Heart left ventricle (tissue), 16 donors: Measurements from ENCODE around the gene DUSP11. TPM values are rescaled to one million over a fixed set of nuclear protein-coding genes. Genes with fewer than 3 reads are reported as not detected.
"Not testable (repeated sequence)": the region's sequence is repeated elsewhere in the genome, so short reads cannot be mapped to it uniquely, and the experiment has no call there.

Experiments
- ATAC-seq, 4 donors: fragments of 200-7000 bp; cut with Tn5 transposase; one replicate each; pipeline ENCODE4 v1.9.1; 2020 to 2022; ENCODE audit warnings: moderate library complexity in 4 of 4, mild to moderate bottlenecking in 3 of 4, moderate number of reproducible peaks in 1 of 4
- DNase-seq, 5 donors: peaks; one replicate each; pipeline ENCODE4 v3.0.0-alpha.2; 2020
- H3K27ac ChIP-seq, 12 donors: fragments of 200-600 bp; sonication (generic) in 4 of 12; one replicate each; pipeline versions ENCODE4 v1.5.0 to v1.8.0; 2016 to 2022; ENCODE audit warnings: mild to moderate bottlenecking in 2 of 12
- H3K27me3 ChIP-seq, 9 donors: fragments of 200-600 bp; sonication (generic) in 2 of 9; one replicate each; pipeline versions ENCODE4 v1.5.1 to v1.8.0; 2016 to 2022; ENCODE audit warnings: mild to moderate bottlenecking in 3 of 9
- H3K36me3 ChIP-seq, 9 donors: fragments of 200-600 bp; sonication (generic) in 2 of 9; one replicate each; pipeline versions ENCODE4 v1.5.0 to v1.8.0; 2018 to 2022; ENCODE audit warnings: mild to moderate bottlenecking in 2 of 9
- H3K4me1 ChIP-seq, 12 donors: fragments of 200-600 bp; sonication (generic) in 4 of 12; one replicate each; pipeline versions ENCODE4 v1.5.0 to v1.8.0; 2016 to 2022; ENCODE audit warnings: mild to moderate bottlenecking in 3 of 12
- H3K4me3 ChIP-seq, 12 donors: fragments of 200-600 bp; sonication (generic) in 4 of 12; one replicate each; pipeline versions ENCODE4 v1.5.0 to v1.8.0; 2017 to 2022; ENCODE audit warnings: mild to moderate bottlenecking in 9 of 12, moderate library complexity in 4 of 12
- H3K9me3 ChIP-seq, 12 donors: fragments of 200-600 bp; sonication (generic) in 4 of 12; one replicate each; pipeline versions ENCODE4 v1.5.0 to v1.8.0; 2016 to 2022; ENCODE audit warnings: mild to moderate bottlenecking in 1 of 12
- CTCF ChIP-seq, 12 donors: fragments of 200-600 bp; sonication (generic) in 4 of 12; IDR thresholded peaks; one replicate each; pipeline versions ENCODE4 v1.5.0 to v1.8.0; 2018 to 2022; ENCODE audit warnings: antibody characterized with exemption in 12 of 12, mild to moderate bottlenecking in 5 of 12
- POLR2A ChIP-seq, 2 donors: fragments of 450-650 bp; IDR thresholded peaks; one replicate each; pipeline ENCODE4 v1.6.1; 2017; ENCODE audit warnings: antibody characterized with exemption in 2 of 2, mild to moderate bottlenecking in 2 of 2, moderate library complexity in 2 of 2
- WGBS, 4 donors: extraction: QIAGEN DNeasy Blood & Tissue Kit in 2 of 4; methylation state at CpG; one replicate each; pipeline versions ENCODE4 v1.1.5 to v1.1.7; 2013 to 2018; 5-methylcytosine and 5-hydroxymethylcytosine counted together
- intact Hi-C, 10 donors: fragments of 100-400 bp; cut with DNase I; formaldehyde crosslinking; loops; one replicate each; pipeline versions ENCODE4 v1.11.1 to v1.14.2; 2022
- polyA plus RNA-seq, 2 donors: library from polyadenylated mRNA; stranded (reverse); fragments of 200-250 nt; gene quantifications; one replicate each; pipeline ENCODE4 v1.2.3, GENCODE V29; 2013
- total RNA-seq, 9 donors: library from RNA; depleted of rRNA in 2 of 9; stranded (reverse); fragments of >200 nt in 2 of 9; fragmentation: NEBNext Ultra II Directional in 3 of 9; extraction: Animal tissue kit (Norgen Biotek cat#: 25700) in 3 of 9; gene quantifications; one replicate each; pipeline versions ENCODE4 v1.1.0 to v1.2.4, GENCODE V29; 2016 to 2023
- donor health status: ischemic (EF 13 %, LVEDD 7.1; RV severe dilation, severe dysfunction).
- donor health status: healthy with polysubstance abuse.
- donor health status: DM: no; HTN: yes; CAD: no.
- donor health status: DM: no; HTN: no; CAD: no.
- donor health status: ischemic (EF 25% LVEDD 6.9; RV normal size, moderate dysfunction).
- donor health status: ischemic (EF 25% LVEDD 5.7; RV mildly dilated, moderate dysfunction).
- donor health status: healthy.
- donor health status: DM: yes; HTN: yes; CAD: no.
- donor health status: ischemic (EF 35%, LVEDD 5.7; RV mildly dilated, moderate dysfunction).
- donor health status: nonischemic (EF 11% LVEDD 7.7; RV severe dilation, severe dysfunction).
- donor health status: DM: yes; HTN: yes; CAD: no.
- donor health status: PGD.
- donor health status: ischemic (EF 29% LVEDD 5.4; RV normal size, mild dysfunction).
- donor health status: nonischemic (EF 23%, LVEDD 6.1; RV moderate dilation, normal function).

DUSP11 gene
- total and polyA plus RNA-seq, 11 donors: 6.7 to 13.8 (median 10.8) TPM

DNA sequence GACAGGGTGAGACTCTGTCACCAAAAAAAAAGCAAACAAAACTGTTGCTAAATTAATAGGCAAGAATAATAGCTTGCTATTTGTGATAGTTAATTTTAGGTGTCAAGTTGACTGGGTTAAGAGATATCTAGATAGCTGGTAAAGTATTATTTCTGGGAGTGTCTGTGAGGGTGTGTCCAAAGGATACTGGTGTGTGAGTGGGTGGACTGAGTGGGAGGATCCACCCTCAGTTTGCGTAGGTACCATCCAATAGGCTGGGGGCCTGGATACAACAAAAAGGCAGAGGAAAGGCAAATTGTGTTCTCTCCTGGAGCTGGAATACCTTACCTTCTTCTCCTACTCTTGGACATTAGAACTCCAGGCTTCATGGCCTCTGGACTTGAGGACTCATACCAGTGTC, 15.0 kb downstream of the DUSP11 start:
- TF ChIP-seq CTCF (IDR thresholded peaks at IDR 0.05) (no peak), POLR2A (IDR thresholded peaks at IDR 0.05) (no peak)
- DNase-seq (no peak), ATAC-seq (no peak)
- Histone ChIP-seq H3K36me3 (peaks cover 3 to 100% (median 94%) of the 10 kb centered on the region in 9 donors), H3K27me3 (no peaks in the 10 kb centered on the region), H3K4me3 (no peak overlapping the region), H3K9me3 (no peaks in the 10 kb centered on the region), H3K4me1 (peaks cover 0 to 10% (median 5%) of the 10 kb centered on the region in 12 donors), H3K27ac (no peak overlapping the region)
- intact Hi-C loops: no loop called here
- WGBS, 4 donors: 92 to 100% (median 99%) methylated on average over 1 of the region's 1 CpG

DNA sequence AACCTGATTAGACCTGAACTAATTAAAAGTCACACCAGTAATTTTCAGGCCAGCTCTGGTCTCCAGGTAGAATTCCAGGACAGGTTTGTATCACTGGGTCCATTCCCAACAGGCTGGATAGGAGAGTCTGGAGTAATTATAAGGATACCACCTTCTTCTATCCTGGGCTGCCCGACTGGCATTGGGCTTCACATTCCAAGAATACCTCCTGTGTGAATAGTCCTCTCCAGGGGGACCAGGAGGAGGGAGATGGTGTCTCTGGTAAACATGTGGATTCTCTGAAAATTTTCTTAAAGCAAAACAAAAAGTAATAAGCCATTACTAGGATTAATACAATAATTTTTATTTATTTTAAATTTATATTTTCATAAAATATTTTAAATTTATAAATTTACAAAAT, 17.3 kb downstream of the DUSP11 start:
- H3K27ac ChIP-seq: no peak overlapping the region
- peaks cover 4 to 25% (median 17%) of the 10 kb centered on the region in 12 donors for H3K4me1 ChIP-seq
- H3K27me3 ChIP-seq: no peaks in the 10 kb centered on the region
- H3K36me3 ChIP-seq: peaks cover 3 to 100% (median 76%) of the 10 kb centered on the region in 9 donors
- no peaks in the 10 kb centered on the region for H3K9me3 ChIP-seq
- WGBS, 4 donors: 36 to 58% (median 53%) methylated on average over 1 of the region's 1 CpG
- DNase-seq (no peak), ATAC-seq (no peak)
- intact Hi-C loops: no loop called here
- no peak overlapping the region for H3K4me3 ChIP-seq
- TF ChIP-seq CTCF (IDR thresholded peaks at IDR 0.05) (no peak), POLR2A (IDR thresholded peaks at IDR 0.05) (no peak)

DNA sequence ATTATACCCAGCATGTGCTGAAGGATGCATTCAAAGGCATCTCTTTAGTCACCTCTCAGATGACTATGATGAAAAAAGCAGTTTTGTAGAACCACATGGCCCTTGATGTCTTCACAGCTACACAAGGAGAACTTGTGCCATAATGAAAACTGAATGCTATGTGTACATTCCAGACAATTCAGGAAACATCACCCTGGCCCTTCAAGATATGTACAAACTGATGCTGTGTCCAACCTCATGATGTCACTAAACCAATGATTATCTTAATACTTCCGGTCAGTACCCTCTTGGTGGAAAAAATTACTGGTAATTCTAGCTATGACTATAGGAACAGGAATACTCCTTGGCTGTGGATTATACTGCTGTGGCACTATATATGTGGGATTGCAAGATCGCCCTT, 20.0 kb downstream of the DUSP11 start:
- Histone ChIP-seq H3K36me3 (peaks cover 0 to 96% (median 69%) of the 10 kb centered on the region in 9 donors), H3K27ac (peak overlapping the region in 9 of 12 donors; percentile 12 to 58 (median 46)), H3K4me3 (no peak overlapping the region), H3K4me1 (peaks cover 4 to 25% (median 17%) of the 10 kb centered on the region in 12 donors), H3K9me3 (no peaks in the 10 kb centered on the region), H3K27me3 (no peaks in the 10 kb centered on the region)
- ATAC-seq (peak in 1 of 4 donors; percentile 7), DNase-seq (no peak)
- intact Hi-C loops: no loop called here
- 81 to 94% (median 84%) methylated on average over 2 of the region's 2 CpGs for WGBS, 4 donors
- TF ChIP-seq CTCF (IDR thresholded peaks at IDR 0.05): no peak
- no peak for TF ChIP-seq POLR2A (IDR thresholded peaks at IDR 0.05)

GRCh38 chr2:73759285-73759764, 20.6 kb downstream of the DUSP11 start:
- no peak for TF ChIP-seq POLR2A (IDR thresholded peaks at IDR 0.05)
- TF ChIP-seq CTCF (IDR thresholded peaks at IDR 0.05): no peak
- no peaks in the 10 kb centered on the region for H3K27me3 ChIP-seq
- DNase-seq (peak in 4 of 5 donors; percentile 51 to 65 (median 60)), ATAC-seq (peak; percentile 86 to 90 (median 88))
- peaks cover 4 to 25% (median 17%) of the 10 kb centered on the region in 12 donors for H3K4me1 ChIP-seq
- peaks cover 0 to 91% (median 69%) of the 10 kb centered on the region in 9 donors for H3K36me3 ChIP-seq
- 4 to 9% (median 5%) methylated on average over 3 of the region's 3 CpGs for WGBS, 4 donors
- no peak overlapping the region for H3K4me3 ChIP-seq
- H3K9me3 ChIP-seq: peaks cover 0 to 3% (median 0%) of the 10 kb centered on the region in 12 donors
- intact Hi-C loops: no loop called here
- H3K27ac ChIP-seq: peak overlapping the region in 9 of 12 donors; percentile 12 to 58 (median 46)

GRCh38 chr2:73754332-73754731, 25.6 kb downstream of the DUSP11 start:
- ATAC-seq, H3K27me3 ChIP-seq, H3K27ac ChIP-seq, H3K4me3 ChIP-seq, DNase-seq, intact Hi-C loops, H3K9me3 ChIP-seq: not testable (repeated sequence)
- Histone ChIP-seq H3K4me1 (peaks cover 0 to 10% (median 7%) of the 10 kb centered on the region in 12 donors), H3K36me3 (peaks cover 0 to 79% (median 59%) of the 10 kb centered on the region in 9 donors)
- 84 to 96% (median 94%) methylated on average over 7 of the region's 7 CpGs for WGBS, 4 donors
